ENCODE data around the gene BICD2.

The BICD2 gene

GRCh38 chr9:92762781-92763708, 1.6 kb downstream of the BICD2 start:
- peak overlapping the region; percentile 94 for H3K4me3 ChIP-seq (ENCODE audit: low read length)
- no peak for DNase-seq (ENCODE audit: low read depth)
- TF ChIP-seq CTCF (conservative IDR thresholded peaks at IDR 0.05; ENCODE audit: low read length): no peak

GRCh38 chr9:92762196-92762595, 2.4 kb downstream of the BICD2 start:
- no peak for DNase-seq (ENCODE audit: low read depth)
- peak overlapping the region; percentile 94; the same call in 1 of the 2 replicates for H3K4me3 ChIP-seq (ENCODE audit: low read length)
- no peak for TF ChIP-seq CTCF (conservative IDR thresholded peaks at IDR 0.05; ENCODE audit: low read length)

- no peak for TF ChIP-seq CTCF (conservative IDR thresholded peaks at IDR 0.05; ENCODE audit: low read length)
- DNase-seq (ENCODE audit: low read depth): no peak
- H3K4me3 ChIP-seq (ENCODE audit: low read length): no peak overlapping the region
Observed at GRCh38 chr9:92761686-92762085, 2.9 kb downstream of the BICD2 start.

GRCh38 chr9:92760494-92760893, 4.1 kb downstream of the BICD2 start:
- no peak for DNase-seq (ENCODE audit: low read depth)
- H3K4me3 ChIP-seq (ENCODE audit: low read length): no peak overlapping the region
- TF ChIP-seq CTCF (conservative IDR thresholded peaks at IDR 0.05; ENCODE audit: low read length): no peak

- DNase-seq (ENCODE audit: low read depth): peak; percentile 76
- TF ChIP-seq CTCF (conservative IDR thresholded peaks at IDR 0.05; ENCODE audit: low read length): no peak
- no peak overlapping the region for H3K4me3 ChIP-seq (ENCODE audit: low read length)
Observed at GRCh38 chr9:92760070-92760469, 4.6 kb downstream of the BICD2 start.

- TF ChIP-seq CTCF (conservative IDR thresholded peaks at IDR 0.05; ENCODE audit: low read length): no peak
- no peak for DNase-seq (ENCODE audit: low read depth)
- H3K4me3 ChIP-seq (ENCODE audit: low read length): no peak overlapping the region
Observed at GRCh38 chr9:92759446-92759845, 5.2 kb downstream of the BICD2 start.

- no peak for TF ChIP-seq CTCF (conservative IDR thresholded peaks at IDR 0.05; ENCODE audit: low read length)
Observed at GRCh38 chr9:92756792-92757191, 7.8 kb downstream of the BICD2 start.

More at GRCh38 chr9:92756792-92757191, 7.8 kb downstream of the BICD2 start:
- no peak for DNase-seq (ENCODE audit: low read depth)
- no peak overlapping the region for H3K4me3 ChIP-seq (ENCODE audit: low read length)

Measured in AG10803 (cell line).